Activated CD4-positive, alpha-beta T cell treated with anti-CD3 and anti-CD28 coated beads, Interleukin-2, amount 50 U/mL, for 1 hour (primary cell): ENCODE measurements around the gene SOX8.

Experiments used
- DNase-seq: peaks from one replicate; pipeline ENCODE4 v3.0.0-alpha.2; 2020

Gene SOX8

DNA sequence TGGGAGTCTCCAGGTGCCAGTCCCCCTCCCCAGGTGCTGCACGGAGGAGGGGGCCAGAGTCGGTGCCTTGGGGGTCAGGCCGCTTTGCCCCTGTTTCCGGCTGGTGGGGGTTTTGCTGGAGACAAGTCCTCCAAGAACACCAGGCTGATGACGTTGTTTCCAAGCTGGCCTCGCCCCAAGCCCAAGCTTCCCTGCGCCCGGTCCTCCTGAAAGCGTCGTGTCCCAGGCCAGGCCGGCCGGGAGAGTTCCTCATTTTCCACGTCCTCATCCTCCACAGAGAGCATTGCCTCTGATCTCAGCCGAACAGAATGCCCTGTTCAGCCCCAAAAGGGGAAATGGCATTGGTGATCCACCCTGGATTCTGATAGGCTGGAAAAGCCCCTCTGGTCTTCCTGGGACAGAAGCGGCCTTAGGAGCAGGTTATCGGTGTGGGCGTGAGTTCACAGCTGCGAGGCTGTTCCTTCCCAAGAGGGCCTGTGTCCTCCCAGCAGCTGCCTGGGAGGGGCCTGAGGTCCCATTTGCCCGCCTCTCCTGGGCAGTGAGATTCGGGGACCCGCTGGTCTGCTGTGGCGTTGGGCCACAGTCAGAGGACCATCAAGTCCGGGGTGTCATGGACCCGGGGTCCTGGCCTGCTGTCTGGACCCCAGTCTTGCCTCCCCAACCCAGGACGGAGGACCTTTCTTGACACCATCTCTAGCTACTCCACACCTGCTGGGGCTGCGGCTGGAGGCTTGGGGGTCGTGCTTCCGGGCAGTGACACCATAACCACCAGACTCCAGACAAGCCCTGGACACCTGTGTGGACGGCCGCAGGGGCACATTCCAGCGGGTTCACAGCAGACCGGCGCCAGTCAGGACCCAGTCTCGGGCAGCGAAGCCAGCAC is 7.1 kb downstream of the SOX8 start:
- DNase-seq: no peak

DNA sequence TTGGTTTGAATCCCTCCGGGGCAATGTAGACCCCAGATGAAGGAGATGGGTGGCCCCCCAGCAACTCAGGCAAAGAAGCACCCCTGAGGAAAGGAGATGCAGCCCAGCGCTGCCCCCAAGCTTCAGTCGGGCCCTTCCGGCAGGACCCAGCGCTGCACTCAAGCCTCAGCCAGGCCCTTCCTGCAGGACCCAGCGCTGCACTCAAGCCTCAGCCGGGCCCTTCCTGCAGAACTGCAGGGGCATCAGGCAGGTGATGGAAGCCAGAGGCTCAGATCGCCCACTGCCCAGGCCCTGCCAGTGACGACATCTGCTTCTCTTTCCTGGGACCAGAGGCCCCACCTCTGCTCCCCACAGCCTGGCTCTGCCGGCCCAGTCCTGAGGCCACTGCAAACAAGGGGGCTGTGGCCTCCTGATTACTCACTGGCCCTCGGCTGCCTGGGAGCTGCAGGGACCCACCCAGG is 7.8 kb downstream of the SOX8 start:
- no peak for DNase-seq

DNA sequence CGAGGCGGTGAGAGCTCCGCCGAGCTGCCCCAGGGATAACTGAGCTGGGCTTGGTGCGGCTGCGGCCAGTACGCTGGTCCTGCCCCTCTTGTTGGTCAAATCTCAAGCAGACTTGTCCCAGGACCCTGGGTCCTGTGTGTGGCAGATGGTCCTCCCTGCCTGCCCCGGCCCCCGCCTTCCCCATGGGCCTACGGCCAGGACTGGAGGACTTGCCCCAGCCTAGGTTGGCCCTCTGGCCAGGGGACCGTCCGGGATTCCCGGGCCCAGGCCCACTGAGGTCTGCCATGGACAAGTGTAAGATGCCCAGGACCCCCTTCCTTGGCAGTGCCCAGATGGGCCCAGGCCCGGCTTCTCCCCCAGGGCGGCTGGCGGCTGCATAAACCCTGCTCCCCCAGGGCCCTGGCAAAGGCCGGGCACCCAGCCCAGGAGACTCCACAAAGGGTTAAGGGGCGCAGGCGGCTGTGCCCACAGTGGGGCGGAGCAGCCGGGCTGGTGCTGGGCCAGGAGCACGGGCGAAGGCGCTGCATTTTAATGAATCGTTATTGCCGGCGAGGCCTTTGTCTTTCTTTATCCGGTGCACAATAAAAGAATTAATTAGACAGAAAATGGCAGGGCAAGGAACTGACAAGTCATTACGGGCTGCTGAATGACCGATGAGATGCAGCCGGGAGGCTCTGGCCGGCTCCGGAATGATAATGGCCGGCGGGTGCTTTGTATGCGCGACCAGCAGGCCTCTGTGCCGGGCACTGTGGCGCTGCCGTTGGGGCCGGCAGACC is 9.1 kb downstream of the SOX8 start:
- DNase-seq: no peak

DNA sequence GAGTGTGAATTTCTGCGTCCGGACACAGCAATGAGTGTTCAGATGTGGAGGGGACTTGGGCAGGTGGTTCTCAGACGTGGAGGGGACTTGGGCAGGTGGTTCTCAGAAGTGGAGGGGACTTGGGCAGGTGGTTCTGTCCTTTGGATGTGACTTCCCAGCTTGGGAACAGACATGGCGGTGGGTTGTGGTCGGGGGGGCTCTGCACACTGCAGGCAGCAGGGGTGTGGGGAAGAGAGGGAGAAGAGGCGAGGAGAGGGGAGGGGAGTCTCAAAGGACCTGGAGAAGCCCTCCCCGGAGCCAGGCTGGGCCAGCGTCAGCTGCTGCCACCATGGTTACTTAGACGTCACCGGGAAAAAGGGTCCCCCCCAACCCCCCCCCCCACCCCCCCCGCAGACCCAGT is 9.8 kb downstream of the SOX8 start:
- no peak for DNase-seq

DNA sequence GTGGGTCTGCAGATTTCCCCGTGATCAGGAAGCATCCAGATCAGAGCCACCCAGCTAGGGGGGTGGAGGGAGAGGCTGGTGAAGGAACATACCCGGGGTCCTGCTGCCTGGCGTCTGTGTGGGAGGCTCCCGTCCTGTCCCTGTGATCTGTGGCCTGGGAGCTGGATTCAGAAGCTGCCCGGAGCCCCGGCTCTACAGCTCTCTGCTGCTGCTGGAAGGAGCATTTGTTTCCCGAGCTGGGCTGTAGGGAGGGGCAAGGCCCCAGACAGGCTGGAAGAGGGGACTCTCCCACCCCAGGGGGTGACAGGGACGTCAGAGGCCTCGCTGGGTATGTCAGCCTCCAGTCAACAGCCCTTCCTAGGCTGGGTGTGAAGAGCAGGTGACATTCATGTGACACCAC is 10.2 kb downstream of the SOX8 start:
- no peak for DNase-seq

DNA sequence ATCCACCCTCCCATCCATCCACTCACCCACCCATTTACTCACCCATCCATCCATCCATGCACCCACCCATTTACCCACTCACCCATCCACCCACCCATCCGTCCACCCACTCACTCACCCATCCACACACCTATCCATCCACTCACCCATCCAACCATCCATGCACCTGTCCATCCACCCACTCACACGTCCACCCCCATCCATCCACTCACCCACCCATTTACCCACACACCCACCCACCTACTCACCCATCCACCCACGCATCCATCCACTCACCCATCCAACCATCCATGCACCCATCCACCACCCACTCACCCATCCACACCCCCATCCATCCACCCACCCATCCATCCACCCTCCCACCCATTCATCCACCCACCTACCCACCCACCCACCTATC is 12.2 kb downstream of the SOX8 start:
- no peak for DNase-seq

DNA sequence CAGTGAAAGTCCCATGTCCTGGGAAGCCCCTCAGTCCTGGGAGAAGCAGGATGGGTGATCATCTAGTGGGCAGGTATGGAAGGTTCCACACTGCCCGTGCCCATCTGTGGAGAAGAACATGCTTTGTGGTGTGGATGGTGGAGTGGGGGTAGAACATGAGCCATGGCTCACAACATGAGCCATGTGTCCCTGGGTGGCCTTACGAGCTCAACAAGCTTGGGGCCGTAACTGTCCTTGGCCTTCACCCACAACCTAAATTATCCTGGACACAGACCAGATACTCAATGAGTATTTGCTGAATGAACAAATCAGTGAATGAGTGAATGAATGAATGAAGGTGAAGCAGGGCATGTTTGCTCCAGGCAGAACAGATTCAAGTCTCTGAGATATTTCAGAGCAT is 13.5 kb downstream of the SOX8 start:
- no peak for DNase-seq

DNA sequence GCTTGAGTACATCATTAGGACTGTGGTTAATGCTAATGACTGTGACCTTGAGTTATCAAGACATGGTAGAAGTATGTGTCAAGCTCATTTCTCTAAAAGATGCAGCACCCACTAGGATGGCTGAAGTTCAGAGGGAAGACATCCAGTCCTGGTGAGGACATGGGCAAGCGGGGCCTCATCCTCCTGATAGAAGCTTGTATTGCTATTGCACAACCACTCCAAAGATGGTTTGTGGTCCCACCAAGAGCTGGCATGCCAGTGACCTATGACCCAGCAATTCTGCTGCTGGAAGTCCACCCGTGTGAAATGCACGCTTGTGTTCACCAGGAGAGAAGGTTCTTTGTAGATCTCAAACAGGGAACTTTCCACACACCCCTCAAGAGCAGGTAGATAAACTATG is 14.2 kb downstream of the SOX8 start:
- no peak for DNase-seq

DNA sequence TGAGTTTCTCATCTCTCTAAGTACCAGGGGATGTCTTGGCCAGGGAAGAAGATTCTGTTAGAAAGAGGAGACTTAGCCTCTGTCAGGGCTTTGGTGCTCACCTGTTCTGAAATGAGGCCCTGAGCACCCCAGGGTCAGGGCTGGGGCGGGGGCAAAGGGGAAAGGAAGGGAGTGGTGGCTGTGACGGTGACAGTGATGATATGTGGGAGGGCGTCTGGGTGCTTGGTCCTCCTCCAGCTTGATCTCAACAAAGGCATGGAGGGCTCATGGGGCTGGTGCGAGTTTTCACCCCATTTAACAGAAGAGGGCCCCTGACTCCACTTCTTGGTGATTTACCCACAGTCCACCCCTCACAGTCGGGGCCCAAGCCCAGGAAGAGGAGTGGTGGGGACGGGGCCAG is 15.1 kb downstream of the SOX8 start:
- peak; percentile 52 for DNase-seq

DNA sequence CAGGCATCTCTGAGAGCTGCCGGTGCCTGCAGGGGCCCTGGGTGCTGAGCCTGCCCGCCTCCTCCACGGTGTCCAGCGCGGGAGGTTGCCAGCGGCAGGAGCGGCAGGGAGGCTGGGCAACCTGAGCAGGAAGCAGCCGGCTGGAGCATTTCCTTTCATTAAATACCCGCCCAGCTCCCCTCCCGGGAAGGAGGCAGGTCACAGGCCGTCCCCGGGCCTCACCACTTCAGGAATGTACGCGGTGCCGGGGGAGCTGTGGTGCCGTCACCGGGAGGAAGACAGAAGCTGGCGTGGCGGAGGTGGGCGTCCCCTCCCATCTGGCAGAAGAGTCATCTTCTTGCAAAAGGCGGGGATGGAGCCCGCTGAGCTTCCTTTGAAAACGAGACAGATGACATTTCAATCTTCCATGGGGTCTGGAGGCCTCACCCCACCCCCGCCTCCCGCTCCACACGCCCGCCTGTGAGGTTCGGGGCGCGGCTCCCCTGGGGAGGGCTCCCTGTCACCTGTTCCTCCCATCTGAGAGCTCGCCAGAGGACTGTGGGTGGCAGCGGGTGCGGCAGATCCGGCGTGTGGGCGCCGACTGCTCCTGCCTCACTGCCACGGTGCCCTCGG is 16.0 kb downstream of the SOX8 start:
- DNase-seq: peak; percentile 67

DNA sequence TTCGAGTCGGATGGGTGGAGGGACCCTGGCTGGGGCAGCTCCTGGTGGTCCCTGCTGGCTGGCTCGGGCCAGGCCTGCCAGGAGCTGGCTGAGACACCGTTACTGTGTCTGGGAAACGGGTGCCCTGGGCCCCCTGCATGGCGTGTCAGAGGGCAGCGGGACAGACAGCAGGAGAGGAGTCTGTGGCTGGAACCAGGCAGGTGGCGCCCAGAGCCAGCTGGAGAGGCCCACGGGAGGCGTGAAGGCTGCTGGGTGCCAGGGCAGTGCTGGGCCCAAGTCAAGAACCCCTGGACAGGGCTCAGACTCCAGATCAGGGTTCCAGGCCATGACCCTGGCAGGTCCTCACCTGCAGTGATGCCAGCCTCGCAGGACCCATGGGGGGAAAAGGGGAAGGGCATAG is 16.6 kb downstream of the SOX8 start:
- DNase-seq: no peak

DNA sequence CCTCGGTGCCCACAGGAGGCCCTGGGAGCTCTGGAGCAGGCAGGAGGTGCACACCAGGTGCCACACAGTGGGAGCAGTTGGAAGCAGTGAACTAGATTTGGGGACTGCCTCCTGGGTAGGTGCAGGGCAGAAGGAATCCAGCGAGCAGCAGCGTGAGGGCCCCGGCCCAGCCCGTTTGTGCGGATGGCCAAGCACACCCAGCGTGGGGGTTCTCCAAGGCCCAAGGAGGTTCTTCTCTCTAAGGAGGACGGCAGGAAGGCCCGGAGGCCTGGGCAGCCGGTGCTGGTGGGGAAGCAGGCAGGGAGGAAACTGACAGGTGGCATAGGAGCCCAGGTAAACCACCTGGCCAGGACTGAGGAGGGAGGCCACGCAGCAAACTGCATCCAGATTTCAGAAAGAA is 17.0 kb downstream of the SOX8 start:
- DNase-seq: no peak

DNA sequence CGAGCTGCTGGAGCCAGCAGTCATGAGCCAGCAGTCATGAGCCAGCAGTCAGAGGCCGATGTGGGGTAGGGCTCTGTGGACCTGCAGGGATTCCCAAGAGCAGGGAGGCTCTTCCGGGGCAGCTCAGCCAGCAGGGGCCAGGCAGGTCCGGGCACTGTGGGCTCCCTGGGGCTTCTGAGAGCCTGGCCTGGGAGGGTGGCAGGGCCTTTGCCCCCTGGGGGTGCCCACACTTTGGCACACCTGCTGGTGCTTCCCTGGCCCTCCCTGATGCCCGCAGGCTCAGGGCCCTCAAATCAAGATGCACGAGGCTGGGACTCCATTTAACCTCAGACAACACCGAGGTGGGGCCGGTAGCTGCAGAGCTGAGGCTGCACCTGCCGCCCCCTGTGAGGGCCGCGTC is 18.1 kb downstream of the SOX8 start:
- DNase-seq: no peak

DNA sequence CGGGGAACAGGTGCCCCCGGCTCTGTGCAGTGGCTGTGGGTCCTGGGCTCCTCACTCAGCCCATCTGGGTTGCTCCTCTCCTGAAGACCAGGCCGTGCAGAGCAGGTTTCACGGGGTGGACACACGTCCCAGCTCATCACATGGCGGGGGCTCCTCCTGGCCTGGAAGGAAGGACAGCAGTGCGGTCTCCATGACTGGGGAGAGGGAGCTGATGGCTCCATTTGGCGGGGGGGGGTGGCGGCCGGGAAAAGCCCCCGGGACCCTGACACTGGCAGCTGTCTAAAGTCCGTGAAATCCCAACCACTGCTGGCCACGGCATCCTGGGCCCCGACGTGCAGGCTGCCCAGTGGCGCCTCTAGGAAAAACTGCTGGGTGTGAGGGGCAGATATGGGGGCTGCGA is 19.0 kb downstream of the SOX8 start:
- DNase-seq: no peak

DNA sequence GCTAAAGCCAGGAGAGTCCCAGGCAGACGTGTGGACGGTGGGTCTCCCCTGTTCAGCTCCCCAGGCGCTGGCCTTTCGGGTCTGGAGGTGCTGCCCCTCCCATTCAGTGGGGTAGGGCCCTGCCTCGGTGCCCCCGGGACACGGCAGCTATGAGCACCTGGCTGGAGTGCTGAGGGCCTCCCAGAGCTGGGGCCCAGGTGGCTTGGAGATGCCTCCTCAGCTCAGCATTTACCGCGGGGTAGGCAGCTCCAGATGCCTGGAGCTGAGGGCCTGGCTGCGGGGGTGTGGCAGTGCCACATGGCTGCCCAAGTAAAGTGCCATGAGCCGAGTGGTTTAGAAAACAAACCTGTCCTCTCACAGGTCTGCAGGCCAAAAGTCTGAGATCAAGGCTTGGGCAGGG is 19.5 kb downstream of the SOX8 start:
- no peak for DNase-seq

DNA sequence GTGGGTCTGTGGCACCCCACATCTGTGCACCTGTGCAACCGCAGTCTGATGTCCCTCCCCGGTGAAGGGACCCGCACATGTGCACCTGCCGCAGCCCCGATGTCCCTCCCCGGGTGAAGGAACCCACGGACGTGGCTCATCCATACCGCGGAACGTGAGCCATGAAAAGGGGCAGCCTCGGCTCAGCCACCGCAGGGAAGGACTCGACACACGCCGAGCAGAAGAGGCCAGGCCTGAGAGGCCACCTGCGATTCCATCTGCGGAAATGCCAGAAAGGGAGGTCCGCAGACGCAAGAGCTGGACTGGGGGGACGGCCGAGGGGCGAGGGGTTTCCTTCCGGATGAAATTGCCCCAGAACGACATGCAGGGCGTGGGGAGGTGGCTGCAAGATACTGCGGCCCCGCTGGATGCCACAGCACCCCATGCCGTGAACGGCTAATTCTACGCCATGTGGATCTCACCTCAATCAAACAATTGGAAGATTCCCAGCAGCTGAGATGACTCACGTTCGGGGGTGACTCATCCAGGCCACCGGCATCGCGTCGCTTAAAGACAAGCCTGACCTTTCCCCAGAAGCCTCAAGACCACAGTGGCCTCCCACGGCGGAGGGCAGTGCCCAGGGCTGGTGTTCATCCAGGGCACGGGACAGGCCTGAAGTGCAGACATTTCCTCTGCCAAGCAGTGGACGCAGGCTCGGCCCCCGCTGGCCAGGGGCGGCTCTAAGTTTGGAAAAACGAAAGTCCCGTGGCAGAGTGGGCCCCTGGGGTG is 21.0 kb downstream of the SOX8 start:
- DNase-seq: peak; percentile 60

DNA sequence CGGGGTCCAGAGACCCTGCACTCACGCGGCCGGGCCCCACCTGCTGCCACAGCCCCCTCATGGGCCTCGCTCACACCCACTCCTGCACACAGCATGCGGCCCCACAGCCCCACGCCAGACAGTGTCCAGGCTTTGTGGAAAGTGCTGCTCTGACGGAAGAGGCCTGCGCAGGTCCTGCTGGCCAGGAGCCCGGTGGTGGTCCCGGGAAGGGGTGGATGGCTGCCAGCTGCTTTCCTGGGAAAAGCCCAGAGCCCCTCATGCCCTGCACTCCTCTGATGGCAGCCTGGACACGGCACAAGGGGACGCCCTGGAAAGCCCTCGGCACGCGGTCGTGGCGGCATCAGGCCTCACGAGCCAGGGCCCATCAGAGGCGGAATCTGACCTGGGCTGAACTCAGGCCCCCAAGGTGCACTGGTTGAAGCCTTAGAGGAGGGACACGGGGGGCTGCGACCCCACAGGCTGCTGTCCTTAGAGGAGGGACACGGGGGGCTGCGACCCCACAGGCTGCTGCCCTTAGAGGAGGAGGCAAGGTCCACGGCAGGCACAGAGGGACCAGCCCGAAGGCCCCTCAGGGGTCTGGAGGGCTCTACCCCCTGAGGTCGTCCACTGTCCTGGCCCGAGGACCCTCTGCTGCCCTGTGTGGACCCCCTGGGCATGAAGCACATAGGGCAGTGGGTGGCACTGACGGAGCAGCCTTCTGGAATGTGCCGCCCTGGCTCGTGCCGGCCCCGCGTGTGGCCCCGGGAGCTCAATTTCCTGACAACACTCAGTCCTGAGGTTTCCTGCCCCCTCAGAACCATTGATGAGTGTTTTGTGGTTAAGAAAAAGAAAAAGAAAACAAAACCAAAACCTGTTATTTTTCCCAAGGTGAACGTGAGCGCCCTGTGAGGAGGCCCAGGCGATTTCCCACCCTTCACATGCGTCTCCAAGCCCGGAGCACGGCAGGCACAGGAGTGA is 22.1 kb downstream of the SOX8 start:
- no peak for DNase-seq

DNA sequence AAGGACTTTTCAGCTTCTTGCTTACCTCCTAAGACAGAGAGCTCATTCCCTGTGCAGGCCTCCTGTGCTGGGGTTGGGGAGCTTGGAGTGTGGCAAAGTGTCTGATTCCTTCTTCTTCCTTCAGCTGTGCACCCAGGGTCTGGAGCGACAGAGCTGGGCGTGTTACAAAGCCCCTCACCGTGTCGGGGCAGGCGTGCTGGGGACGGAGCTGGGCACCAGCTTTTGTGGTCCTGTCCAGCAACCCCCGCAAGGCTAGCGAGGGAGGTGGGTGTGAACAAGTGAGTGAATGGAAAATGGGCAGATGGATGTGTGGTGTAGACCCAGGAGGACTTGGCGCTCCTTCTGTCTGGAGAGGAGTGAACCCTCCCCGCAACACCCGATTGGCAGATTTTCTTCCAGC is 23.7 kb downstream of the SOX8 start:
- DNase-seq: no peak

DNA sequence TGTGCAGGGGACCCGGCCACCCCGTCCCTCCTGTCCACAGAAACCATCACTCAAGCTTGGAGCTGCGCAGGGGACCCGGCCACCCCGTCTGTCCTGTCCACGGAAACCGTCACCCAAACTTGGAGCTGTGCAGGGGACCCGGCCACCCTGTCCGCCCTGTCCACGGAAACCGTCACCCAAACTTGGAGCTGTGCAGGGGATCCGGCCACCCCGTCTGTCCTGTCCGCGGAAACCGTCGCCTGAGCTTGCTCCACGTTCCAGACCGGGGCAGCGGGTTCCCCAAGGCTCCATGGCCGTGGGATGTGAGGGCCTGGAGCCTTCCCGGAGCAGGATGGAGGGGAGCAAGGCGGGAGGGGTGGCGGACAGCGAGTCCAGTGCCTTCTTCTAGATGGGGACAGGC is 25.2 kb downstream of the SOX8 start:
- no peak for DNase-seq

DNA sequence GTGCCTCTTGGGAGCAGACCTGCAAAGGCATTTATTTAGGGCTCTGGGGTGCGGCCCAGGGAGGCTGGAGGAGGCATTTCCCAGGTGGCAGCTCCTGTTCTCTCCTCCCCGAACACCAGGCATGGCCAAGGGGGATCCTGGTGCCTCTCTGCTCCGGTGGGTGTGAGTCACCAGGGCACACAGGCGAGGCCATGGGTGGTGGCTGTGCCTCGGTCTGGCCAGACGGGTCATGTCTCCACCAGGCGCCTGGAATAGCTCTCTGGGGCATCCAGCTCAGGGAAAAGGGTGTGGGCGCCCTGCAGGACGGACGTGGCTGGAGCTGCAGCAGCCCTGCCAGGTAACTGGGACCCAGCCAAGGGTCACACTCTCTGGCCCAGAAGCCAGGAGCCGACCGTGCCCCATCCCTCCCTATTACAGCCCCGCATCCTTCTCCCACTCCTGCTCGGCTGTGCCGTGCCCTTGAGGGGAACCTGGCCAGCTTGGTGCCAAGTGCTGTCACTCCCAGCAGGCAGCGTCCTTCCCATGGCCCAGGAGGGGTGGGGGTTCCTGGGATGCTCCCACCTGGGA is 25.8 kb downstream of the SOX8 start:
- no peak for DNase-seq

DNA sequence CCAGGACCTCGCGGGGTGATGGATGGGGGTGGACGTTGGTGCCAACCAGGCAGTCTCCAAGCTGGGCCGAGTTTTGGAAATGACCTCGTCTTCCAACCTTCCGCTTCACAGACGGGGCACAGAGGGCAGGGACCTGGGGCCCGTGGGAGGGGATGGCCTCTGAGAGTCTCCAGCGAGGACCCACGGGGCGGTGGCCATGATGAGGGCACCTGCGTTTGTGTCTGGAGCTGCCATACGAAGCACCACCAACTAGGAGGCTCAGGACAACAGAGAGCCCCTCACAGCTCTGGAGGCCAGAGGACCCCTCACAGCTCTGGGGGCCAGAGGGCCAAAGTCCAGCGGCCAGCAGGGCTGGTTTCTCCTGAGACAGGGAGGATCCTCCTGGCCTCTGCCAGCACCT is 26.5 kb downstream of the SOX8 start:
- no peak for DNase-seq
